Fibroblast of pulmonary artery (primary cell): Measurements from ENCODE around the gene SGF29.
"Not testable (repeated sequence)": the region's sequence is repeated elsewhere in the genome, so short reads cannot be mapped to it uniquely, and the experiment has no call there.

Experiments
- DNase-seq: peaks from one replicate; pipeline ENCODE4 v3.0.0-alpha.2; 2010; ENCODE audit warnings: low read depth
- H3K4me3 ChIP-seq: replicated peaks from 2 replicates; pipeline ENCODE4 v1.5.1; 2011; ENCODE audit warnings: low read depth, mild to moderate bottlenecking, control low read depth, low read length, moderate library complexity
- TF ChIP-seq, protein P1 (sequence below): IDR thresholded peaks from 2 replicates; pipeline ENCODE4 v1.5.1; 2011; ENCODE audit warnings: mild to moderate bottlenecking, control low read depth, low read length, inconsistent platforms; ENCODE audit errors: missing control alignments

The SGF29 gene

DNA sequence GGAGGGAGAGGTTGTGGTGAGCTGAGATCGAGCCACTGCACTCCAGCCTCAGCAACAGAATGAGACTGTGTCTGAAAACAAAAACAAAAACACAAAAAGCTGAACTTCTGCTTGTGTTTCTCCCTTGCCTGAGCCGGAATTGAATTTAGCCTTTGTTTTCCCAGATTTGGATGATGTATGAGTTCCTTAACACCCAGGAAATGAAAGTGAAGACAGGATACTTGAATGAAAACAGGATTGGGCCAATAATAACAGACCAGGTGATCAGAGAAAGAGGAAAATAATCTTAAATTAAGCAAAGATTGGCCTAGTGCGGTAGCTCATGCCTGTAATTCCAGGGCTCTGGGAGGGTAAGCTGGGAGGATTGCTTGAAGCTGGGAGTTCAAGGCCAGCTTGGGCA, 13.4 kb upstream of the SGF29 start:
- H3K4me3 ChIP-seq: no peak overlapping the region
- TF ChIP-seq, protein P1, sequence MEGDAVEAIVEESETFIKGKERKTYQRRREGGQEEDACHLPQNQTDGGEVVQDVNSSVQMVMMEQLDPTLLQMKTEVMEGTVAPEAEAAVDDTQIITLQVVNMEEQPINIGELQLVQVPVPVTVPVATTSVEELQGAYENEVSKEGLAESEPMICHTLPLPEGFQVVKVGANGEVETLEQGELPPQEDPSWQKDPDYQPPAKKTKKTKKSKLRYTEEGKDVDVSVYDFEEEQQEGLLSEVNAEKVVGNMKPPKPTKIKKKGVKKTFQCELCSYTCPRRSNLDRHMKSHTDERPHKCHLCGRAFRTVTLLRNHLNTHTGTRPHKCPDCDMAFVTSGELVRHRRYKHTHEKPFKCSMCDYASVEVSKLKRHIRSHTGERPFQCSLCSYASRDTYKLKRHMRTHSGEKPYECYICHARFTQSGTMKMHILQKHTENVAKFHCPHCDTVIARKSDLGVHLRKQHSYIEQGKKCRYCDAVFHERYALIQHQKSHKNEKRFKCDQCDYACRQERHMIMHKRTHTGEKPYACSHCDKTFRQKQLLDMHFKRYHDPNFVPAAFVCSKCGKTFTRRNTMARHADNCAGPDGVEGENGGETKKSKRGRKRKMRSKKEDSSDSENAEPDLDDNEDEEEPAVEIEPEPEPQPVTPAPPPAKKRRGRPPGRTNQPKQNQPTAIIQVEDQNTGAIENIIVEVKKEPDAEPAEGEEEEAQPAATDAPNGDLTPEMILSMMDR: no peak
- no peak for DNase-seq

DNA sequence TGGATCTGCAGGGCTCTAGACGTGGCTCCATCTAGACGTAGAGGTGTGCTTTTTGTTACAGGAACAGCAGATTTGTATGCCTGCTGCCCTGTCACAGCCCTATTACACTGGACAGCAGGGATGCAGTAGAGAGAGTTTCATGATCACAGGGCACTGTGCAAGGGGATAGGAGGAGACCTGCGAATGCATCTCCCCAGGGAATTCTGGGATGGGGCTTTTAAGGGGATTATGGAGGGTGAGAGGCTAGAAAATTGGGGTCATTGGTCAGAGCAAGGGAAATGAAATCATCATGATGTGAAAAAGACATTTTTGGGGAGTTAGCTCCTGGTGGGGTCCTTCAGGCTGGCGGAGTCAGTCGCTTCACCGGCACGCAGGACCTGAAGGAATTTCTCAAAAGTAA, 11.1 kb upstream of the SGF29 start:
- no peak for DNase-seq
- TF ChIP-seq, protein P1: no peak

DNA sequence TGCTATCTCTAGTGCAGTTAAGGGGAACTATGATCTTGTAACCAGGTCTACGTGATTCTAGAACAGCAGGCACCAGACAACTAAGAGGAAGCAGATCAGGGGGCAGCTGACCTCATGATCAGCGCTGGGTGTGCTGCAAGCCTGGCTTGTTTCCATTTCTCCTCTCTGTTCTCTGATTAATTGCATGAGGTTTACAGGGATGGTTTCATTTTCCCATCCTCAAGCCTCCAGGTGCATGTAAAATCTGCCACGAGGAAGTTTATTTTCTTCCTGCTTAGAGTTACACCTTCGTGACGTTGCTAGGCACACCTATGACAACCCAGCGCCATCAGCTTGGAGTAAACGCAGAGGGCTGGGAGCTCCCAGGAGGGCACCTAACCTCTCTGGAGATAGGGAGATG, 10.6 kb upstream of the SGF29 start:
- H3K4me3 ChIP-seq: no peak overlapping the region
- TF ChIP-seq, protein P1: no peak
- DNase-seq: no peak

More for the DNA sequence above, 11.1 kb upstream of the SGF29 start:
- no peak overlapping the region for H3K4me3 ChIP-seq

DNA sequence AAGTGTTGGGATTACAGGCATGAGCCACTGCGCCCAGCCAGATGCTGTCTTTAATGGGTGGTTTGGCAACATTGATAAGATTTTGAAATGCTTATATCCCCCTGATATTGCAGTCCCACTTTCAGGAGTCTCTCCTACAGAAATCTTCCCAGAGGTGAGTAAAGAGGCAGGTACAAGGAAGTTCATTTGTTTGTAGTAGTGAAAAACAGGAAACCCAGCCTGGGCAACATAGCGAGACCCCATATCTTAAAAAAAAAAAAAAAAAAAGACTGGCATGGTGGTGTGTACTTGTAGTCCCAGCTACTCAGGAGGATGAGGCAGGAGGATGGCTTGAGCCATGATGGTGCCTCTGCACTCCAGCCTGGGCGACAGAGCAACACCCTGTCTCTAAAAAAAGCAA, 8.7 kb upstream of the SGF29 start:
- H3K4me3 ChIP-seq: no peak overlapping the region
- TF ChIP-seq, protein P1: no peak

DNA sequence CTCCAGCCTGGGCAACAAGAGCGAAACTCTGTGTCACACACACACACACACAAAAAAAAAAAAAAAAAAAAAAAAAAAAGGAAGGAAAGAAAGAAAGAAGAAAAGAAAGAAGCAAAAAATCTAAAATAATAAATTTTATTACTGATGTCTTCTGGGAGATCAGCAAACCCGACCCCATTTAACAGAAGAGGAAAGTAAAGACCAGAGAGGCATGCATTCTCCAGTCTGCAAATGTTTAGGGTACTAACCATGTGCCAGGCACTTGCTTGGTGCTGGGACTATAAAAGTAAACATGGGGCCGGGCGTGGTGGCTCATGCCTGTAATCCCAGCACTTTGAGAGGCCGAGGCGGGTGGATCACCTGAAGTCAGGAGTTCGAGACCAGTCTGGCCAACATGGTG, 7.8 kb upstream of the SGF29 start:
- DNase-seq, H3K4me3 ChIP-seq: not testable (repeated sequence)

More for the DNA sequence above, 8.7 kb upstream of the SGF29 start:
- DNase-seq: no peak

DNA sequence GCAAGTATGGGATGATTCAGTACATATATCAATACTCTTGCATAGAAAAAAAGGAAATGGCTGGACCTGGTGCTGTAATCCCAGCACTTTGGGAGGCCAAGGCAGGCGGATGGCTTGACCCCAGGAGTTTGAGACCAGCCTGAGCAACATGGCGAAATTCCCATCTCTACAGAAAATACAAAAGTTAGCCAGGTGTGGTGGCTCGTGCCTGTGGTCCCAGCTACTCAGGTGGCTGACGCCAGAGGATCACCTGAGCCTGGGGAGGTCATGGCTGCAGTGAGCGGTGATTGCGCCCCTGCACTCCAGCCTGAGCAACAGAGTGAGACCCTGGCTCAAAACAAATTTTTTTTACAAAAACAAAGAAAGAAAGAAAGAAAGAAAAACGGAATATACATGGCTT, 7.1 kb upstream of the SGF29 start:
- TF ChIP-seq, protein P1: no peak
- DNase-seq: no peak
- no peak overlapping the region for H3K4me3 ChIP-seq

DNA sequence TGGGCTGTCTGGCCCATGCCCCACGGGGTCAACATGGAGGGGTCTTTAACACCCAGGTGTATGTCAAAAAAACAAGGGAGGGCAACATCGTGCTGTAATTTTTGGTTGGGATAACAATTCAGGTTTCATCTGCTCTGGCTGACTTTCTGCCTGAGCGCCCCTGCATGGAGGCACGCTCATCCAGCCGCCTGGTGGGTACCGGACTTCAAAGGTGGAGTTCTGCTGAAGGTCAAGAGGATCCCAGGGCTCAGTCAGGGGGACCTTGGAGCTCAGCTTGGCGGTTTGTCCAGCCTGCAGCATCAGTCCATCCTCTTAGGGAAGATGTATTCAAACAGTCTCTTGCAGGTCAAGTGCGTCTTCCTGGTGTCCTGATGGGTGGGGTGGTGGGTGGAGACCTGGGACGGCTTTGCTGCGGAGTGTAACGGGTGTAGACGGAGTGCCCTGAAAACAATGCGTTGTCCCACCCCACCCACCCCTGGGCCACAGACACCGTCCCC, 5.4 kb upstream of the SGF29 start:
- DNase-seq: no peak
- TF ChIP-seq, protein P1: no peak
- H3K4me3 ChIP-seq: no peak overlapping the region
